ENCODE measurements around the gene SIKE1.
"Not testable (repeated sequence)": the region's sequence is repeated elsewhere in the genome, so short reads cannot be mapped to it uniquely, and the experiment has no call there.

SIKE1 gene

GRCh38 chr1:114780344-114781226, at the start of gene SIKE1:
Gene SIKE1 (minus strand): TSS chr1:114780685. CDS start chr1:114780607, 78 bp downstream.
- DNase-seq, result peak; percentile 90 to 93

GRCh38 chr1:114830075-114830474, 49.6 kb upstream of the SIKE1 start:
- not testable (repeated sequence) for DNase-seq

- DNase-seq, result no peak
These were observed 47.8 kb upstream of the SIKE1 start for GRCh38 chr1:114828251-114828650.

DNA sequence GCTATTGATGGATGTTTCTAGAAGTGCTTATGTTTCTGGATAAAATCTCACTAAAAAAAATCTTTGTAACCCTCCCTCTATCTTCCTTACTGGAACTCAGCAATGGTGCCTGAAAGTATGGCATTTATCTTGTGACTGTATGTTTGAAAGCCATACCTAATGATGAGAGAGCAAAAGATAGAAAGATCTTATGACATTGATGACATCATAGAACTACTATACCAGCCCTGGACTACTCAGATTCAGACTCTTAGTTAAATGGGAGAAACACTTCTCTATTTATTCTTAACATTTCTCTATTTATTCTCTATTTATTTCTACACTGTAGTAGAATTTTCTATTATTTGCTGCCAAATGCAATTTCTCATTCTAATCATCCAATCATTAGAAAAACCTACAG, 41.5 kb upstream of the SIKE1 start:
- DNase-seq, result no peak

GRCh38 chr1:114820392-114820791, 39.9 kb upstream of the SIKE1 start:
- DNase-seq, result no peak

- no peak for DNase-seq
These were observed 39.4 kb upstream of the SIKE1 start for GRCh38 chr1:114819869-114820268.

DNA sequence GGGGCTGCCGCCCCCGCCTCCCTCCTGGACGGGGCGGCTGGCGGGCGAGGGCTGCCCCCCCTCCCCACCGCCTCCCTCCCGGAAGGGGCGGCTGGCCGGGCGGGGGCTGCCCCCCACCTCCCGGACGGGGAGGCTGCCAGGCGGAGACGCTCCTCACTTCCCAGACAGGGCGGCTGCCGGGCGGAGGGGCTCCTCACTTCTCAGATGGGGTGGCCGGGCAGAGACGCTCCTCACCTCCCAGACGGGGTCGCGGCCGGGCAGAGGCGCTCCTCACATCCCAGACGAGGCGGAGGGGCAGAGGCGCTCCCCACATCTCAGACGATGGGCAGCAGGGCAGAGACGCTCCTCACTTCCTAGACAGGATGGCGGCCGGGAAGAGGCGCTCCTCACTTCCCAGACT, 24.0 kb upstream of the SIKE1 start:
- not testable (repeated sequence) for DNase-seq

DNA sequence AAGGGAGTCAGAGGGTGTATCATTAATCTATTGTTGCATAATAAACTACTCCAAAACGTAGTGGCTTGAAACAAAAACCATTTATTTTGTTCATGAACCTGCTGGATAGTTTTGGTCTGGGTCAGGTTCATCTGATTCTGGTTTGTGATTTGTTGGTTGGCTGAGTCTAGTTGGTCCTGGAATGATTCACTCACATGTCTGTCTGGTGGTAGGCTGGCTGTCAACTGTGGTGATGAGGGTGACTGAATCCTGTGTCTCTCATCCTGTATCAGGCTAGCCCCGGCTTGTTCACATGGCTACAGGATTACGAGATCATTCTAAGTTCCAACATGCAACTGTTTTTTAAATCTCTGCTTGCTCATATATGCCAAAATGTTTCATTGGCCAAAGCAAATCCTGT, 22.5 kb upstream of the SIKE1 start:
- DNase-seq, result no peak

GRCh38 chr1:114794038-114794437, 13.6 kb upstream of the SIKE1 start:
- DNase-seq, result no peak

DNA sequence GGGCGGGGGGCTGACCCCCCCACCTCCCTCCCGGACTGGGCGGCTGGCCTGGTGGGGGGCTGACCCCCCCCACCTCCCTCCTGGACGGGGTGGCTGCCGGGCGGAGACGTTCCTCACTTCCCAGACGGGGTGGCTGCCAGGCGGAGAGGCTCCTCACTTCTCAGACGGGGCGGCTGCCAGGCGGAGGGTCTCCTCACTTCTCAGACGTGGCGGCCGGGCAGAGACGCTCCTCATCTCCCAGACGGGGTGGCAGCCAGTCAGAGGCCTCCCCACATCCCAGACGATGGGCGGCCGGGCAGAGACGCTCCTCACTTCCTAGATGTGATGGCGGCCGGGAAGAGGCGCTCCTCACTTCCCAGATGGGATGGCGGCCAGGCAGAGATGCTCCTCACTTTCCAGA, 10.1 kb upstream of the SIKE1 start:
- DNase-seq, result not testable (repeated sequence)

DNA sequence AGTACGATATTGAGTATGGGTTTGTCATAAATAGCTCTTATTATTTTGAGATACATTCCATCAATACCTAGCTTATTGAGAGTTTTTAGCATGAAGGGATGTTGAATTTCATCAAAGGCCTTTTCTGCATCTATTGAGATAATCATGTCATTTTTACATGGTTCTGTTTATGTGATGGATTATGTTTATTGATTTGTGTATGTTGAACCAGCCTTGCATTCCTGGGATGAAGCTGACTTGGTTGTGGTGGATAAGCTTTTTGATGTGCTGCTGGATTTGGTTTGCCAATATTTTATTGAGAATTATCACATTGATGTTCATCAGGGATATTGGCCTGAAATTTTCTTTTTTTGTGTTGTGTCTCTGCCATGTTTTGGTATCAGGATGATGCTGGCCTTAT, 6.0 kb upstream of the SIKE1 start:
- DNase-seq, result not testable (repeated sequence)

DNA sequence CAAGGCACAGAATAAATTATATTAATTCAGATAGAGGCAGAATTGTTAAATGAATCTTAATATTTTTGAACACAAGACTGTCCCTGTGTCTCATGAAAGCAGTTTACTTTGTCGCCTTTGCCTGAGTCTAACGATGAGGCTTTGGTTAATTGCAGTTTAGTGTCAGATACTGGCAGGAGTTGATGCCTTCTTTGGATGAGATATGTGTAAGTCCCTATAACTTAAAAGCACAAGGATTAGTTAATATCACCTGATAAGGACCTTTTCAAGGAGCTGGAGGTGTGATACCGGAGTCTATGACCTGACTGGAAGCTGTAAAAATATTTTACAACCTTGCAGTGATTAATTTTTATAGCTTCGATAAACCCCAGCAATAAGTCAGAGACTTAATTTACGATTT, 2.0 kb upstream of the SIKE1 start:
- DNase-seq, result no peak

GRCh38 chr1:114779722-114780121, 763 bp downstream of the SIKE1 start:
- DNase-seq, result no peak

GRCh38 chr1:114776726-114777125, 3.8 kb downstream of the SIKE1 start:
- not testable (repeated sequence) for DNase-seq

DNA sequence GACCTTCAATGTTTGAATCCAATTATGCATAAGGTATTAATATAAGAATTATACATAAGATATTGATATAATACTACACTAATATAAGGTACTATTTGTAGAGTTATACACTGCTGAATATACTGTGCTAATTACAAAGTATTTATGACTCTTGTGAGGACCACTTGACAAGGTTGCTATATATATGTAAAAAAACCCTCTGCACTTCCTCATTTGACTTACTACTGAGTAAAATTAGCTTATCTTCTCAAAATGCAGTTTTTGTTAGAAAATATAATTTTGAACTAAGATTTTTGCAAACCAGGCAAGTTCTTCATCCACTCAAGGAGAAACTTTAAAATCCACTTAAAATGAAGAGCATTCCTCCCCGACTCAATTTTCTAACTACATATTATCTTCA, 8.5 kb downstream of the SIKE1 start:
- peak in 1 of 2 experiments; percentile 2 for DNase-seq

DNA sequence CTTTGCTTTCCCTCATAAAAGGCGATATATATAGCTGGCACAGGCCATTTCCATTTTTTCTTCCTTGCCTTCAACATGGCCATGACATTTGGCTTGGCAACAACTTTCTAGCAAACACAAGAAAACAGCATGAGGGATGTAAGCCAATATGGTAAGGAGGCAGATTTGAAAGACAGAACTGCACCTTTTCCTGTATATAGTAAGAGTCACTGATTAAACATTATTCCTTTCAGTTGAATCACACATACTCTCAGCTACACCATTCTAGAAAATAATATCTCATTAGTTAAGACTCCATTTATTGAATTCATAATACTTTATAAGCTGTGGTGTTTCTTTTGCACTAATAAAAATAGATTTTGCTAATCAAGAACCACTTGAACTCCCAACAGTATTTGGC, 9.5 kb downstream of the SIKE1 start:
- no peak for DNase-seq

- no peak for DNase-seq
These were observed 15.8 kb downstream of the SIKE1 start for GRCh38 chr1:114764689-114765088.

GRCh38 chr1:114758256-114758832, 22.1 kb downstream of the SIKE1 start:
- DNase-seq, result peak; percentile 13

DNA sequence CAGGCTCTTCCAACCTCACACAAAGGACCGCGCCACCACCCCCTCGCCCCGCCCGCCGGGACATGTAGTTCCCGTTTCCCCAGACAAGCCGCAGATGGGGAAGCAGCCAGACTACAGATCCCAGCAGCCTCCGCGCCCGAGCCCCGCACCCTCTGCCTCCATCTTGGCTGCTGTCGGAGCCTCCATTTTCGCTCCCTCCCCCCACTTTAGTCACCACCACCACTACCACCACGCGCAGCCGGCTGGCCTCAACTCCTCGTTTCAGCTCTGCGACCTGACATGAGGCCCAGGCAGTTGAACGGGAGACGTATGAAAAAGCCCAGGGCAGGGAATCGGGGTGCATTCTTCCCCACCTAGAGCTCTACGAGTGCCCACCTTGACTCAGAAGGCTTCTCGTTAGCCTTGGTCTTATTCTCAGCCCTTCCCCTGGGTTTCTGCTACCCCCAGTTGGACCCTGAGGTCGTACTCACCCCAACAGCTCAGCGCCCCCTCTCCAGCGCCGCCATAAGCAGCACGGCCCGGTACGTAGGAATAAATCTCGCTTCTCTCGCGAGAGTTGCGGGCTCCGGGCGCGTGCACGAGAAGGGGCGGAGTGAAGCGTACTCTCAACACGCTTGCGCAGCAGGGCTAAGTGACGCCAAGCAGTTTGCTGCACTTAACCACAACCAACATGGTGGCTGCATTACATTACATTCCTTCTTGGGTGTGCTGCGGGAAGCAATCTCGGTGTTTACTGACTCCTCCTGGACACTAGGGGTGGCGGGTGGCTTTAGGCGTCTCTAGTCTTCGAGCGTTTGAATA, 22.8 kb downstream of the SIKE1 start, which contains the start of gene CSDE1:
CSDE1 (minus strand) TSS at position 530 of the 801 bp plus-strand sequence. CDS start 18,094 bp downstream, outside the sequence.
- DNase-seq, result peak; percentile 88 to 96

GRCh38 chr1:114756949-114757454, 23.5 kb downstream of the SIKE1 start:
- peak in 1 of 2 experiments; percentile 24 for DNase-seq

GRCh38 chr1:114756009-114756892, 24.2 kb downstream of the SIKE1 start:
- no peak for DNase-seq
